CD8-positive, alpha-beta memory T cell (primary cell): ENCODE results near the gene PALB2. TPM values are rescaled to one million over a fixed set of nuclear protein-coding genes. Genes with fewer than 3 reads are reported as not detected.

ENCODE experiments used
- CTCF ChIA-PET: fragments of 350-600 bp; sonication (Branson Sonifier 250); formaldehyde crosslinking; loops from one replicate; lab custom pipeline; 2021; ENCODE audit warnings: antibody characterized with exemption; lab: Charles Lee
- POLR2A ChIA-PET: fragments of 350-600 bp; sonication (Branson Sonifier 250); formaldehyde crosslinking; loops from one replicate; lab custom pipeline; 2021; ENCODE audit warnings: antibody characterized with exemption; lab: Charles Lee
- DNase-seq, 5 donors: peaks; one replicate each; pipeline versions ENCODE4 v3.0.0 to v3.0.0-alpha.2; 2020 to 2022; ENCODE audit warnings: mixed read lengths in 1 of 5
- H3K27ac ChIP-seq: one replicate; pipeline ENCODE4 v1.7.0; 2013; ENCODE audit warnings: low read depth, mild to moderate bottlenecking, low read length, moderate library complexity
- H3K27me3 ChIP-seq: 2 replicates; pipeline ENCODE4 v1.7.0; 2013; ENCODE audit warnings: low read length, mild to moderate bottlenecking; ENCODE audit not compliant: insufficient read depth, poor library complexity, severe bottlenecking
- H3K36me3 ChIP-seq: 2 replicates; pipeline ENCODE4 v1.7.0; 2013; ENCODE audit warnings: mild to moderate bottlenecking, low read length, moderate library complexity; ENCODE audit not compliant: insufficient read depth
- H3K4me1 ChIP-seq: 2 replicates; pipeline ENCODE4 v1.7.0; 2013; ENCODE audit warnings: mild to moderate bottlenecking, low read length, moderate library complexity; ENCODE audit not compliant: insufficient read depth
- H3K4me3 ChIP-seq: 2 replicates; pipeline ENCODE4 v1.7.0; 2013; ENCODE audit warnings: mild to moderate bottlenecking, low read length
- H3K9me3 ChIP-seq: 2 replicates; pipeline ENCODE4 v1.7.0; 2013; ENCODE audit warnings: mild to moderate bottlenecking, low read length
- H3K27ac Mint-ChIP-seq, 8 donors: one replicate each; pipeline ENCODE4 v1.8.0; 2020 to 2021; ENCODE audit warnings: mixed read lengths in 8 of 8, mild to moderate bottlenecking in 6 of 8, inconsistent platforms in 3 of 8, moderate library complexity in 3 of 8
- H3K27me3 Mint-ChIP-seq, 2 donors: one replicate each; pipeline ENCODE4 v1.8.0; 2020 to 2021; ENCODE audit warnings: mixed read lengths in 2 of 2, mild to moderate bottlenecking in 1 of 2, moderate library complexity in 1 of 2
- H3K36me3 Mint-ChIP-seq, 3 donors: one replicate each; pipeline ENCODE4 v1.8.0; 2020 to 2021; ENCODE audit warnings: mixed read lengths in 3 of 3, inconsistent platforms in 1 of 3, mild to moderate bottlenecking in 1 of 3
- H3K4me1 Mint-ChIP-seq, 3 donors: one replicate each; pipeline ENCODE4 v1.8.0; 2020 to 2021; ENCODE audit warnings: mixed read lengths in 3 of 3, inconsistent platforms in 1 of 3, mild to moderate bottlenecking in 1 of 3
- H3K4me3 Mint-ChIP-seq, 7 donors: one replicate each; pipeline ENCODE4 v1.8.0; 2020 to 2021; ENCODE audit warnings: mixed read lengths in 7 of 7, mild to moderate bottlenecking in 6 of 7, moderate library complexity in 4 of 7, inconsistent platforms in 2 of 7
- H3K9me3 Mint-ChIP-seq, 5 donors: one replicate each; pipeline ENCODE4 v1.8.0; 2020 to 2022; ENCODE audit warnings: mixed read lengths in 5 of 5, mild to moderate bottlenecking in 3 of 5, moderate library complexity in 2 of 5, inconsistent platforms in 1 of 5
- polyA plus RNA-seq: library from polyadenylated mRNA; unstranded; fragments of 300-500 nt; fragmentation: Illumina TruSeq; gene quantifications from one replicate; pipeline ENCODE4 v1.2.3, GENCODE V29; 2021
- total RNA-seq, 2 experiments: library from RNA; stranded (reverse); gene quantifications; one replicate each; pipeline ENCODE4 v1.2.3, GENCODE V29; 2021

The PALB2 gene
- total and polyA plus RNA-seq, 3 experiments from 2014 or later, result 9.3 to 27.8 (median 27.7) TPM

DNA sequence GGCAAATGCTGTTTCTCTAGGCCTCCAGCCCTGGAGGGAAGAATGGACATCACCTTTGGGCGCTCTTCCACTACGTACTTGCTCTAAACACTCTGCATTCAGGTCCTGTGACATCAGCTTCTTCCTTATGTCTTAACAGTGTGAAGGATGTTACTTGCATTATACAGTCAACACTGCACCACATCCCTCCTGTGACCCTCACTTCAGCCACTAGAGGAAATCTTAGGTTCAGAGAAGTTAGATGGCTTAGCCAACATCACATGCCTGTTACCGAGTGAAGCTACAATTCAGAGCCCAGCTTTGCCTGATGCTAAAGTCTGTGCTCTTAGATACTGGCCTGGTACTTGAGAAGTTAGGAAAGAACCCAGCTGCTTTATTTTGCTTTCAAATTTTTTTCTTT, 65.3 kb downstream of the PALB2 start:
- no peaks in the 10 kb centered on the region for H3K9me3 Mint-ChIP-seq
- H3K4me3 Mint-ChIP-seq, result no peak overlapping the region
- no peaks in the 10 kb centered on the region for H3K4me1 Mint-ChIP-seq
- peaks cover 18% of the 10 kb centered on the region for H3K36me3 ChIP-seq
- DNase-seq, result no peak
- H3K27me3 ChIP-seq, result no peaks in the 10 kb centered on the region
- H3K4me1 ChIP-seq, result no peaks in the 10 kb centered on the region
- no peaks in the 10 kb centered on the region for H3K9me3 ChIP-seq
- POLR2A ChIA-PET, result no interaction called here
- H3K27ac Mint-ChIP-seq, result peak overlapping the region in 2 of 8 donors; percentile 38 to 86
- peaks cover 4 to 92% (median 9%) of the 10 kb centered on the region in 3 donors for H3K36me3 Mint-ChIP-seq
- H3K4me3 ChIP-seq, result no peak overlapping the region
- H3K27me3 Mint-ChIP-seq, result no peaks in the 10 kb centered on the region
- CTCF ChIA-PET, result no interaction called here
- no peak overlapping the region for H3K27ac ChIP-seq

DNA sequence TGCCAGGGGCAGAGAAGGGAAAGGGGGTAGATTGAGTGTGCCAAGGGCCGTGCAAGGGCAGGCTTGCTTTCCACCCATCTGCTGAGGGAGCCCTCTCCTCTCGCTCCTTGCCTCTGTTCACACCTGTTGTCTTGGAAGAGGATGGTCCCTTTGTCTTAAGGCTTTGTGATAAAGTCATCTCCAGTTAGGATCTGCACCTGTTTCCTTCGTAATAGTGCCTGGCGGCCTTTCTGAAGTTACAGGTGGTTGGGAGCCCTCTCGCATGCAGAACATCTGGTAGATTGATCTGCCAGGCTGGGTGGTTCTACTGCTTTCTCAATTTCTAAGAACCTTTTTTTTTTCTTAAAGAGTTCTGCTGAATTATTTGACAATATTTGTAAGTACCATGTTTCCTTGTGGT, 67.3 kb downstream of the PALB2 start:
- no peaks in the 10 kb centered on the region for H3K4me1 ChIP-seq
- H3K36me3 ChIP-seq, result peaks cover 27% of the 10 kb centered on the region
- Mint-ChIP-seq H3K27ac (no peak overlapping the region), H3K4me1 (peaks cover 0 to 4% (median 0%) of the 10 kb centered on the region in 3 donors), H3K9me3 (no peaks in the 10 kb centered on the region), H3K4me3 (no peak overlapping the region), H3K36me3 (peaks cover 4 to 90% (median 14%) of the 10 kb centered on the region in 3 donors), H3K27me3 (no peaks in the 10 kb centered on the region)
- H3K27me3 ChIP-seq, result no peaks in the 10 kb centered on the region
- CTCF ChIA-PET, result no interaction called here
- DNase-seq, result peak in 1 of 5 donors; percentile 12
- H3K4me3 ChIP-seq, result no peak overlapping the region
- POLR2A ChIA-PET, result no interaction called here
- H3K27ac ChIP-seq, result no peak overlapping the region
- no peaks in the 10 kb centered on the region for H3K9me3 ChIP-seq

DNA sequence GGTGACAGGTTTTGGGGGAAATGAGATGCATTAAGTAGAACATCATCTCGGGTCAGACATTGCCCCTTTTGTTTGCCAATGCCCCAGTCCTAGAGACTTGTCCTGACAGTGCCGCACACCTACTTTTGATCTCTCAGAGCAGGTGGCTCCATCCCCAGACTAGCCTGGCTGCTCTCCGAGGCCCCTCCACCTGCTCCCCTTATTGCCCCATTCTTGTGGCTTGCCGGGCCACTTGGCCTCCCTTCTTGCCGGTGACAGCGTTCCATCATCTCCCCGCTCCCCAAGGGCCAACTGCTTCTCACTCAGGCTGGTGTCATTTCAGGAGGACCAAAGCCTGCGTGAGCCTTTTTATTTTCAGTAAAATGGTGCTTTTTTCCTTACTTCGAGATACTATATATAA, 68.7 kb downstream of the PALB2 start:
- Histone ChIP-seq H3K27ac (no peak overlapping the region), H3K4me3 (no peak overlapping the region), H3K4me1 (no peaks in the 10 kb centered on the region), H3K36me3 (peaks cover 31% of the 10 kb centered on the region), H3K9me3 (no peaks in the 10 kb centered on the region), H3K27me3 (no peaks in the 10 kb centered on the region)
- no peaks in the 10 kb centered on the region for H3K9me3 Mint-ChIP-seq
- no peak overlapping the region for H3K27ac Mint-ChIP-seq
- ChIA-PET POLR2A (interaction anchor here (0.5 kb wide), 1 partner anchor 57 kb away, joined by 4 read pairs; no protein-coding TSS in a partner anchor), CTCF (interaction anchor here (1.5 kb wide), 1 partner anchor 24 kb away, joined by 5 read pairs; the partner anchor contains the start of gene NDUFAB1)
- H3K4me3 Mint-ChIP-seq, result no peak overlapping the region
- peaks cover 4 to 86% (median 15%) of the 10 kb centered on the region in 3 donors for H3K36me3 Mint-ChIP-seq
- peaks cover 0 to 4% (median 0%) of the 10 kb centered on the region in 3 donors for H3K4me1 Mint-ChIP-seq
- DNase-seq, result peak in 1 of 5 donors; percentile 19
- H3K27me3 Mint-ChIP-seq, result no peaks in the 10 kb centered on the region

DNA sequence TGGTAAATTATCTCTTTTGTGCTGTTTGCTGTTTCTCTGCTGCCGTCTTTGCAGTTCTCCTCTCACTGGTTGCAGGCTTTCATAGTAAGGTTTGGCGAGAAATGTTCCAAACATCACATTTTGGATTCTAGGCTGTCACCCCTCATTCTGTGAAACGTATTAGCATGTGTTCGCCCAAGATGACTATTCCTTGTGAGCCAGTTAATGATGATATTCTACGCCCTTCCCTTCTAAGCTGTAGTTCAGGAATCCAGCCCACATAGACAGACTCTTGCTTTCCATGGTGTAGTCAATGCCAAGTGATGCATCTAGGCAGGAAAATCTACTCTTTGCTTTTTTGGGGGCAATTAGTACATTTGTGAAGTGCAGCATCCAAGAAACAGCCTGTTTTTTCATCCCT, 69.2 kb downstream of the PALB2 start:
- Histone ChIP-seq H3K9me3 (no peaks in the 10 kb centered on the region), H3K27me3 (no peaks in the 10 kb centered on the region), H3K4me3 (no peak overlapping the region), H3K27ac (no peak overlapping the region), H3K4me1 (no peaks in the 10 kb centered on the region), H3K36me3 (peaks cover 32% of the 10 kb centered on the region)
- ChIA-PET POLR2A (no interaction called here), CTCF (interaction anchor here (1.5 kb wide), 1 partner anchor 25 kb away, joined by 5 read pairs; the partner anchor contains the start of gene NDUFAB1)
- peaks cover 4 to 88% (median 15%) of the 10 kb centered on the region in 3 donors for H3K36me3 Mint-ChIP-seq
- DNase-seq, result no peak
- no peak overlapping the region for H3K4me3 Mint-ChIP-seq
- H3K27ac Mint-ChIP-seq, result peak overlapping the region in 1 of 8 donors; percentile 24
- H3K9me3 Mint-ChIP-seq, result no peaks in the 10 kb centered on the region
- H3K27me3 Mint-ChIP-seq, result no peaks in the 10 kb centered on the region
- H3K4me1 Mint-ChIP-seq, result peaks cover 0 to 4% (median 0%) of the 10 kb centered on the region in 3 donors

DNA sequence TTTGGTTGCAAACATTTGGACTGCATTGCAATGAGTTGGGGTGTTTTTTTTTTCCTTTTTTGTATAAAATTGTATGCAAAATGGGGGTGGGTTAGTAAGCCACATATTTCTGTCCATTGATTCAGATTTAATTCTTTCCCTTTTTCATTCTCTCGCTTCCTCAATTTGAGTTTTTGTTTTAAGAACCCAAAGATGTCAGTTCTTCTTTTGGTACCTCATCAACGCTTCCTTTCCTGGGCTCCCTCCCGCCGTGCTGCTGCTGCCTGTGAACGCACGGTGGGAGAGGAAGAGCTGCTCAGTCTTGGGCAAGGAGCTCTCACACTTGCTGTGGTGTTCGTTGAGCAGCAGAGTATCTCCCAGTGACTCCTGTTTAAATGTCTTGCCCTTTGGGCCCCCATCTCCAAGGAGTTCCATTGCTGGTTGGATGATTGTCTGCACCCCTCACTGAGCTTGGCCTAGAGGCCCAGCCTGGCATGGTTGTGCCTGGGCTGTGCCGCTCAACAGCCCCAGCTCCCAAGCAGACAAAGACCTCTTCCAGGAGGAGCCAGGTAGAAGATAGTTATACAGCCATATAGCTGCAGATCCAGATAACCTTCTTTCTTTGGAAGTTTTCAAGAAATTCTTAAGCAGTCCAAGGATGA, 70.0 kb downstream of the PALB2 start:
- ChIA-PET POLR2A (no interaction called here), CTCF (no interaction called here)
- Mint-ChIP-seq H3K4me1 (peaks cover 0 to 4% (median 0%) of the 10 kb centered on the region in 3 donors), H3K36me3 (peaks cover 4 to 87% (median 15%) of the 10 kb centered on the region in 3 donors), H3K4me3 (no peak overlapping the region), H3K9me3 (no peaks in the 10 kb centered on the region), H3K27ac (peak overlapping the region in 1 of 8 donors; percentile 9), H3K27me3 (no peaks in the 10 kb centered on the region)
- Histone ChIP-seq H3K36me3 (peaks cover 32% of the 10 kb centered on the region), H3K27ac (no peak overlapping the region), H3K9me3 (no peaks in the 10 kb centered on the region), H3K4me3 (no peak overlapping the region), H3K27me3 (no peaks in the 10 kb centered on the region), H3K4me1 (no peaks in the 10 kb centered on the region)
- peak in 1 of 5 donors; percentile 29 for DNase-seq

DNA sequence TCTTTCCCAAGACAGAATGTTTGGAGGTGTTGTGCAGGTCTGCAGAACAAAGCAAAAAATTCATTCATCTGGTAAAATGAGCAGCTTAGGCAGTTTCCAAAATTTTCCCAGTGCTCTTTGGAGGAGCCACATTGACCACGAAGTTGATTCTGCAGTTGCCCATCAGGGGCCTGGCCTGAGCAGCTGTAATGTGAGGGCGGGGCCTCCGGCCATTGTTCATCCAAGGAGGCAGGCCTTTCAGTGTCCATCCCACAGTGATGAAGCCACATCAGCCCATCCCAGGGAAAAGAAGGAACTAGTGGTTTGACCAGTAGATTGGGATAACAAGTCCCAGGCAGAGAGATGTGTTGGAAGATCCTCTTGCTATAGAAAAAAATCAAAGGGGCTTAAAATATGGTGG, 73.5 kb downstream of the PALB2 start:
- H3K4me1 ChIP-seq, result no peaks in the 10 kb centered on the region
- no peak overlapping the region for H3K4me3 Mint-ChIP-seq
- peaks cover 0 to 5% (median 4%) of the 10 kb centered on the region in 3 donors for H3K4me1 Mint-ChIP-seq
- H3K27ac ChIP-seq, result no peak overlapping the region
- no peaks in the 10 kb centered on the region for H3K9me3 Mint-ChIP-seq
- H3K36me3 ChIP-seq, result peaks cover 46% of the 10 kb centered on the region
- CTCF ChIA-PET, result no interaction called here
- H3K36me3 Mint-ChIP-seq, result peaks cover 4 to 89% (median 34%) of the 10 kb centered on the region in 3 donors
- no peak overlapping the region for H3K27ac Mint-ChIP-seq
- H3K27me3 Mint-ChIP-seq, result no peaks in the 10 kb centered on the region
- no peaks in the 10 kb centered on the region for H3K9me3 ChIP-seq
- no peaks in the 10 kb centered on the region for H3K27me3 ChIP-seq
- DNase-seq, result no peak
- H3K4me3 ChIP-seq, result no peak overlapping the region
- POLR2A ChIA-PET, result no interaction called here

DNA sequence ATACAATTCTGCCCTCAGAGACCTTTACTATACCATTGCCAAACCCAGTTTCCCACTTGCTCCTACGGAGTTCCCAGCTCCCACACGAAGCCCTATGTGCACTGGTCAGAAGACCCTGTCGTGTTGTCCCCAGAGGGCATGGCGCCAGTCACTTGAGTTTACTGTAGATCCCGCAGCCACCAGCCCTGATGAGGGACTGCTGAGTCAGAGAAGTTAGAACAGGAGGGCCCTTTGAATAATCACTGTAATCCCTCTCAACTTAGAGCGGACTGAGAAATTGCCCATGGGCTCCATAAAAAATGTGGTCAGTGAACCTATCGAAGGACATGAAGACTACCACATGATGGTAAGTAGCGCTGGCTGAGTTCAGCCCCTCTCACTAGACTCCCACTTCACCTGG, 74.4 kb downstream of the PALB2 start:
- peaks cover 3 to 5% (median 4%) of the 10 kb centered on the region in 3 donors for H3K4me1 Mint-ChIP-seq
- H3K4me3 ChIP-seq, result no peak overlapping the region
- H3K4me3 Mint-ChIP-seq, result no peak overlapping the region
- ChIA-PET CTCF (no interaction called here), POLR2A (no interaction called here)
- no peak overlapping the region for H3K27ac Mint-ChIP-seq
- H3K4me1 ChIP-seq, result no peaks in the 10 kb centered on the region
- no peaks in the 10 kb centered on the region for H3K9me3 ChIP-seq
- no peak for DNase-seq
- no peaks in the 10 kb centered on the region for H3K9me3 Mint-ChIP-seq
- H3K27me3 ChIP-seq, result no peaks in the 10 kb centered on the region
- peaks cover 4 to 89% (median 32%) of the 10 kb centered on the region in 3 donors for H3K36me3 Mint-ChIP-seq
- no peak overlapping the region for H3K27ac ChIP-seq
- no peaks in the 10 kb centered on the region for H3K27me3 Mint-ChIP-seq
- peaks cover 53% of the 10 kb centered on the region for H3K36me3 ChIP-seq

DNA sequence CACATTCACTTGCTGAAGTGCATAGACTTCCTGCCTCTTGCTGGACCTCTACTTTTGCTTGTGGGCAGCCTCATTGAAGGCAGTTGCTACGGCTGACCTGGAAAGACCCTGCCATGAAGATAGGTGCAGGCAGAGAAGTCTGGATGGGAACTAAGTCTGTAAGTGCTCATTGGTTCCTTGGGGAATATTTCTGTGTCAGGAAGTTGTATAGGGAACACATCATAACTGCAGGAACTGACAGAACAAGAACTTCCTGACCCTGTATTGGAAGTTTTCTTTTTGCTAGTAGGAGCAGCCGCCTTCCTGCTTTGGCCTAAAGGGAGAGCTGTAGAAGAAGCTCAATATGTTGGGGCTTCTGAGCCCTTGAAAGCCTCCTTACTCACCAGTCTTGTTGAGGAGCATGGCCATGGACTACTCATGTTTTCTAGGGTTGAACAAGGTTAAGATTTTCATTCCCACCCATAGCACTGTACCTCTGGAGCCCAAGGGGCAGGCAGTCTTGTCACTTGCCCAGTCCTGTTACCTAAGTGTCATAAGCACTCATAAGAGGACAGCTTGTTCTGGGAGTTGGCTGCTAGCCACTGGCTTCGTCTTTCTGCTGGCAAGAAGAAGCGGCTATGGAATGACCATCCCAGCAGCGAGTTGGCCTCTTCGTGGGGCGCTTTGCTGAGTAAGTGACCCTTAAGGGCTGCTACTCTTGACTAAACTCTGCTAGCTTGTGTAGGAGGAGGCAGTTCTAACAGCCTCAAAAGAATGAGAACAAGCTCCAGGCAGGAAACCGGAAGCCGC, 76.3 kb downstream of the PALB2 start:
- no peaks in the 10 kb centered on the region for H3K27me3 Mint-ChIP-seq
- DNase-seq, result no peak
- Histone ChIP-seq H3K27ac (no peak overlapping the region), H3K4me1 (no peaks in the 10 kb centered on the region), H3K9me3 (no peaks in the 10 kb centered on the region), H3K36me3 (peaks cover 44% of the 10 kb centered on the region), H3K27me3 (no peaks in the 10 kb centered on the region), H3K4me3 (no peak overlapping the region)
- peaks cover 11 to 18% (median 11%) of the 10 kb centered on the region in 3 donors for H3K4me1 Mint-ChIP-seq
- H3K36me3 Mint-ChIP-seq, result peaks cover 3 to 87% (median 25%) of the 10 kb centered on the region in 3 donors
- H3K27ac Mint-ChIP-seq, result peak overlapping the region in 3 of 8 donors; percentile 27 to 80 (median 33)
- no peak overlapping the region for H3K4me3 Mint-ChIP-seq
- POLR2A ChIA-PET, result no interaction called here
- no peaks in the 10 kb centered on the region for H3K9me3 Mint-ChIP-seq
- CTCF ChIA-PET, result no interaction called here
